ENCODE results near the gene FNDC4.

DNA sequence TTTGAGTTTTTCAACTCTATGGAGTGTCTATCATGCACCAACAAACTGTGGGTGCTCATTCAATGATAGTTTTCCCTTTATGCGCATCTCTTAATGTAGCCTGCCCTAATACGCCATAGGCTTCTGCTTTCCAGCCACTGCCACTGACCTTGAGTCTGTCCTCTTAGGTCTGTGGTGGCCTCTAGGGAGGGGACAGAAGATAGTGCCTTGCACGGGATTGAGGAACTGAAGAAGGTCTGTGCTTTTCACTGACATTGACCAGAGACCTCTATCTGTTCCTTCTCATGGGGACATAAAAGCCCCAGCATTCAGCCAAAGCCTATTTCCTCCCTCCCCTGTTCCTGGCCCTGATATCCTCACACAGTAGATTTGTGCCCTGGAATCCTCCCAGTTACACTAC, 4.0 kb upstream of the FNDC4 start:
- TF ChIP-seq, protein P1, sequence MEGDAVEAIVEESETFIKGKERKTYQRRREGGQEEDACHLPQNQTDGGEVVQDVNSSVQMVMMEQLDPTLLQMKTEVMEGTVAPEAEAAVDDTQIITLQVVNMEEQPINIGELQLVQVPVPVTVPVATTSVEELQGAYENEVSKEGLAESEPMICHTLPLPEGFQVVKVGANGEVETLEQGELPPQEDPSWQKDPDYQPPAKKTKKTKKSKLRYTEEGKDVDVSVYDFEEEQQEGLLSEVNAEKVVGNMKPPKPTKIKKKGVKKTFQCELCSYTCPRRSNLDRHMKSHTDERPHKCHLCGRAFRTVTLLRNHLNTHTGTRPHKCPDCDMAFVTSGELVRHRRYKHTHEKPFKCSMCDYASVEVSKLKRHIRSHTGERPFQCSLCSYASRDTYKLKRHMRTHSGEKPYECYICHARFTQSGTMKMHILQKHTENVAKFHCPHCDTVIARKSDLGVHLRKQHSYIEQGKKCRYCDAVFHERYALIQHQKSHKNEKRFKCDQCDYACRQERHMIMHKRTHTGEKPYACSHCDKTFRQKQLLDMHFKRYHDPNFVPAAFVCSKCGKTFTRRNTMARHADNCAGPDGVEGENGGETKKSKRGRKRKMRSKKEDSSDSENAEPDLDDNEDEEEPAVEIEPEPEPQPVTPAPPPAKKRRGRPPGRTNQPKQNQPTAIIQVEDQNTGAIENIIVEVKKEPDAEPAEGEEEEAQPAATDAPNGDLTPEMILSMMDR (IDR thresholded peaks at IDR 0.05), result no peak
- TF ChIP-seq POLR2A (IDR thresholded peaks at IDR 0.05) (no peak), EP300 (IDR thresholded peaks at IDR 0.05) (no peak)

Data from suprapubic skin (tissue), 3 donors.